ENCODE results near the gene MIEN1.
"Not testable (repeated sequence)": the region's sequence is repeated elsewhere in the genome, so short reads cannot be mapped to it uniquely, and the experiment has no call there.

MIEN1 gene

DNA sequence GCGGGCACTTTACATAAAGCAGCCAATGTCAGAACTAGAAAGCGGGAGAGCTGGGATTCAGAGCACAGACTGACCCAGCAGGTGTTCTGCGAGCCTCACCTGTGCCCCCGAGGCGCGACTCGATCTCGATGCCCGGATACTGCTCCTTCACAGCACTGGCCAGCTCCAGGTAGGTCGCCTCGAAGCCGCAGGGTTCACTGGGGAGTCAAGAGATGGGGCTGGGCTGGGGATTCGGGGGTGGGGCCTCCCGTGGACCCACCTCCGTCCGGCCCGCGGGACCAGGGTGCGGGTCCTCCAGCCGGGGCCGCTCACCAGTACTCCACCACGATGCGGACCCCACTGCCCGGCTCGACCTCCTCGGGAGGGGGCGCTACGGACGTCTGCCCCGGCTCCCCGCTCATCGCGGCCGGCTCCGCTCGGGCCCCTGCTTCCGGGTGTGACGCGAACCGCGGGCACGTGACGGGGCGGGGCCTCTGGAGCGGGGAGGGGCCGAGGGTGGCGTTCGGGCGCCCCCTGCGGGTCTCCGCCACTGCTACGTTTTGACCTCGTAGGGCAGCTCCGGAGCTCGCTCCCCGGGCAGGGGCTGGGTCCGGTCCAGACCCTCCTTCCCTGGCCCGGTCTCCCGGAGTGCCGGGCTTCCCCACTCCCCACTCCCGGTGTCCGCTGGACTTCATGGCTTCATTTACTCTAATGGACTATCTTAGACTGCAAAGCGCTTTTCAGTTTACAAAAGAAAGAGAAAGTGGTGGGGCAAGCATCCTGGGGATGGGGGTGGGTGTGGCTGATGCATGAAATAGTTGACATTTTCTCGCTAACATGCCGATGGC, at the start of gene MIEN1:
TSS of gene MIEN1 (minus strand) at position 438 of the 827 bp plus-strand sequence. CDS start at position 401, 37 bp downstream.
- DNase-seq = peak; percentile 96

- peak; percentile 74 for DNase-seq
Measured at GRCh38 chr17:39777534-39778365, 47.4 kb upstream of the MIEN1 start.

- peak; percentile 53 for DNase-seq
Measured at GRCh38 chr17:39776252-39776651, 45.9 kb upstream of the MIEN1 start.

- DNase-seq = peak; percentile 69
Measured at GRCh38 chr17:39775031-39775430, 44.7 kb upstream of the MIEN1 start.

DNA sequence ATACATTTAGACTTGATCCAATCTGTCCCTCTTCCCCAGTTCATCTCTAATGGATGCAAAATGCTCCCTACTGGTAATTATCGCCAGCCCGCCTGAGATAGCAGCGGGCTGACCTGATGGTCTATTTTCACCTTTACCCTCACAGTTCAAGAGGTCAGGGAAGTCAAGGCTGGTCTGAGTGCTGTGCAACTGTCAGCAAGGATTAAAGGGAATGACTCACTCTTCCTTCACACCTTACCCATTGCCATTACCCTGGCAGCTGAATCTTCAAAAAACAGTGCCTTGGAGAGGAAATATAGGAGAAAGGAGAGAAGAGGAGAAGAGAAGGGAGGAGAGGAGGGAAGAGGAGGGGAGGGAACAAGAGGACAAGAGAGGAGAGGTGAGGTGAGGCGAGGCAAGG, 43.7 kb upstream of the MIEN1 start:
- DNase-seq = peak; percentile 60

DNA sequence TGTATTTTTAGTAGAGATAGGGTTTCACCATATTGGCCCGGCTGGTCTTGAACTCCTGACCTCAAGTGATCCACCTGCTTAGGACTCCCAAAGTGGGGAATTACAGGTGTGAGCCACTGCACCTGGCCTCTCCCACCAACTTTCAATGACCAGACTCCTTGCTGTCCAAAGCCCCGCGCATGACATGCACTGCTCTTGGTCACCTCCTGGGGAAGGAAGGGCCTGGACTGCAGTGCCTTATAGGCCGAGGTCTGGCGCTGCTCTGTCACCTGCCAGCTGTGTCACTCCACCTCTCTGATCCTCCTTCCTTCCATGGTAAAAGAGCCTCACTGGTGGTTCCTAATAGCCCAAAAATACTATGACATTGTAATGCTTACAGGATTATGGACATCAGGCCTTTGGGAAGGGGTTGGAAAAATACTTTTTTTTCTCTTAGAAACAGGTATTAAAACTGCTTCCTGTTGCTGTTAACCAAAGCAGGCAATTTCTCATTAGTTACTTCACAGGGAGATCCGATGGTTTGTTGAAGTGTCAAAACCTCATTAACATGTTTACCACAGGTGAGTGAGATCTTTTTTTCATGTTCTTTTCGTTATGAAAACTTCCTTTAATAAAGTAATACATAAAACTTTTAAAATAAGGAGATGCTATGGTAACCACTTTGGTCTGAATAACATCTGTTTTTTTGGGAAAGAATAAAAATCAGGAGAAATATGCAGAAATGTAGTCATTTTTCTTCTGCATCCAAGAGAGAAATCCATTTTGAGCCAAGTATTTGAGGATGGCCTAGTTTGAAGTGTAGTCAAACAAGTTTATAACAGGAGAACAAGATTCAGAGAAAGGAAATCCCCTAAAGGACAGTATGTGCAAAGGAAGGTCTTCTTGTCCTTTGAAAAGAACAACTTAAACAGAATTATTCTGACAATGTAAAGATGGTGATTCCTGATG, 42.9 kb upstream of the MIEN1 start:
- no peak for DNase-seq

DNA sequence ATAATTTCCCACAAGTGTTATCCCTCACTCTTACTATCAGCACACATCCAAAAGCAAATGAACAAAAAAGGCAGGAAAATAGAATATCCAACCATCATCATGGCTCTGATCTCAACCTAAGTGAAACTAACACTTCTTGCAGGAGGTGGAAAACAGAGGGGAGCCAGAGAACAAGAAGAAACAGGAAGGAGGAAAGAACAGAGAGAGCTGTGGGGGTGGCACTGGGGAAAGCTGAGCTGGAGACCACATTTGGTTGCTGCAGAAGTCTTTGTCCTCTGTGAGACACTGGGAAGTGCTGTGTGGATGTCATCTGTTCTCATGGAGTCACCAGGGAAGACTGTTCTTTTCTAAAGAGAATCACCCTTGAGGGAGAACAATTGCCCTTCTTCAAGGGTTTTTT, 42.1 kb upstream of the MIEN1 start:
- DNase-seq = no peak

DNA sequence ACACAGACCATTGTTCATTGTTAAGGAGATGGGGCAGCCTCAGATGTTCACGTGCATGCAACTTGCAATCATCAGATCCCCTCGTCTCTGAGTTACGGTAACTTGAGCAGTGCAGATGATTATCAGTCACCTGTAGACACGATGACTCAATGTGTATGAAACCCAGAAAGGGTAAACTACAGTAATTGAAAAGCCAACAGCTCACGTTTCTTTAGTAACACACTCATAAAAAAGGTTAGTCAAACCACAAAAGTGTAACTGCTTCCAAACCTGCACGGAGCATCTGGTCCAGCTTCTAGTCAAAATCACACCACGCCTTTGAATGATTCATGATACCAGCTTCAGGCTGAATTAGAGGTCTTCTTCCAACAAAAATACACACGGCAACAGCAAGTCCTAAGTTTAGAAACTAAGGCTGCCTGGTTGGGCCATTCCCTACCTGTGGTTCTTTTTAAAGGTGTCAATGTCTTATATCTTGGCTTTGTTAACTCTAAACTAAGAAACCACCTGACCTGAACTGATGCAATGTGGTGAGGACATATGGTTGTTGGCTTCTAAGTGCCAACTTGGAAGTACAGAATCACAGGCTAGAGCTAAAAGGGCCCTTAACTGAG, 39.7 kb upstream of the MIEN1 start:
- peak; percentile 93 for DNase-seq

DNA sequence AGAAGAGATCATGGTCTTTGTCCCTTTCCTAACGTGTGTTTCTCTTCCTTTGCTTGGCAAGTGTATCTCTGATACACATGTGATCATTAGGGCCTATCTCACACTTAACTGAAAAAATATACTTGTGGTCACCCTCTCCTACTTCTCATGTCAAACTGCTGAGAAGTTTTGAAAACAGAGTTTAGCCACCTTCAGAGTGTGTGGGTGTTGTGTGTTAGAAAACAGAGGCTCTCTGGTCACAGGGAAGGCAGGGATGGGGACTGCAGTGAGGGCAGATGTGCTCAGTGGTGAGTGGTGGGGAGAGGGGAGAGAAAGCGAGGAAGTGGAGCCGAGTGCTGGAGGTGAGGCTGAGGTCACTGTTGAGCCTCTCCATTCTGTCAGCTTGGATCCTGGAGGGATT, 36.8 kb upstream of the MIEN1 start:
- DNase-seq = peak; percentile 46

- DNase-seq = no peak
Measured at GRCh38 chr17:39765766-39766165, 35.4 kb upstream of the MIEN1 start.

DNA sequence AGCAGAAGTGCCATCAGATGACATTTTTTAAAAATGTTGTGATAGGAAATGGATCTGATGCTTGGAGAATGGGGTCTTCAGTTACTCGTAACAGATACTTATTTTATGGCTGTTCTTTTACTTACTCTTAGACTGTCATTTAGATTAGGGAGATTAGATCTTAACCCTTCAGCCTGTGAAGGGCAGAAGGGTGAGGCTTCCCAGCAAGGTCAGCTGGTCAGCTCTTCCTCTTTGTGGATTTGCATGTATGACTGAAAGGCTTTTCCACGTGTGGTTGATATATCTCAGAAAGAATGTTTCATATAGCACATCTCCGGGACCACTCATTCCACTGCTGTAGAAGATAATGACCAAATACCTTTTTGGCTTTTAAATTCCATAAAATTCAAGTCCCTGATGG, 34.8 kb upstream of the MIEN1 start:
- DNase-seq = no peak

DNA sequence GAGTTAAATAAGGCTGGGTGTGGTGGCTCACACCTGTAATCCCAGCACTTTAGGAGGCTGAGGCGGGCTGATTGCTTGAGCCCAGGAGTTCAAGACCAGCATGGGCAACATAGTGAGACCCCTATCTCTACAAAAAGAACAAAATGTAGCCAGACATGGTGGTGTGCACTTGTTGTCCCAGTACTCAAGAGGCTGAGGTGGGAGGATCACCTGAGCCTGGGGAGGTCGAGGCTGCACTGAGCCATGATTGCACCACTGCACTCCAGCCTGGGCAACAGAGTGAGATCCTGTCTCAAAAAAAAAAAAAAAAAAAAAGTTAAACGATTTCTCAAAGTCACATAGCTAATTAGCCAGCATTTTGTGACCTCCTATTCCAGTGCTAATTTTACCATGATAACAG, 33.8 kb upstream of the MIEN1 start:
- DNase-seq = not testable (repeated sequence)

- no peak for DNase-seq
Measured at GRCh38 chr17:39763051-39763820, 32.9 kb upstream of the MIEN1 start.

DNA sequence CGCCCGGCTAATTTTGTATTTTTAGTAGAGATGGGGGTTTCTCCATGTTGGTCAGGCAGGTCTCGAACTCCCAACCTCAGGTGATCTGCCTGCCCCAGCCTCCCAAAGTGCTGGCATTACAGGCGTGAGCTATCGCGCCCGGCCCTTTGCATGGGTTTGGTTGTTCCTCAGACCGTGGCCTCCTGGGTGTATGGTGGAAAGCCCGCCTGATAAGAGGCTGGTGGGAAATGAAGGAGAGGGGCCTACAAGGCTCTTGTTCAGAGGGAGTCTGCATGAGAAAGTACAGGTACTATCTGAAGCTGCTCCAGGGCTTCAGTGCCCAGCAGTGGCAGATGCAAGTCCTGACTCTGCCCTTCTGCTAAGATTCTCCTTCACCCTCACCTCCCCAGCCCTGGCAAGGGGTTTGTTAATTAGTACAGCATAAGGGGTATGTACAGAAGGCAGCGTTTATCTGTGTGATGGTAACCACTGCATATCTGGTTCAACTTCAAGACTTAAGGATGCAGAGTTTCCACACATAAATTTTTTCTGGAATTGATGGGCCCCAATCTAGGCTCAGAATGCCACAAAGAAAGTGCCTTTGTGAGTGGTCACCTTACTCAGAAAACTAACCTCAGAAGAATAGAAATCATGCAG, 31.6 kb upstream of the MIEN1 start:
- DNase-seq = no peak

DNA sequence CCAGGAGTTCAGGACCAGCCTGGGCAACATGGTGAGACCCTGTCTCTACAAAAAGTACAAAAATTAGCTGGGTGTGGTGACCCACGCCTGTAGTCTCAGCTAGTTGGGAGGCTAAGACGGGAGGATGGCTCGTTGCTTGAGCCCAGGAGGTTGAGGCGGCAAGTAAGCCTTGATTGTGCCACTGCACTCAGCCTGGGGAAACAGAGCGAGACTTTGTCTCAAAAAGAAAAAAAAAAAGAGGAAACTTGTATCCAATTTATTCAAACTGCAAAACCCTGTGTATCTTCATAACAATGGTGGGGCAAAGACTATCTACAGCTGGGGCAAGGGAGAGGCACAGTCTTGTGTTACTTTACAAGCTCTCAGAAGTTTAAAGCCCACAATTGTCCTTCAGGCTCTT, 28.9 kb upstream of the MIEN1 start:
- no peak for DNase-seq

- DNase-seq = peak; percentile 85
Measured at GRCh38 chr17:39757931-39758873, 27.9 kb upstream of the MIEN1 start.

DNA sequence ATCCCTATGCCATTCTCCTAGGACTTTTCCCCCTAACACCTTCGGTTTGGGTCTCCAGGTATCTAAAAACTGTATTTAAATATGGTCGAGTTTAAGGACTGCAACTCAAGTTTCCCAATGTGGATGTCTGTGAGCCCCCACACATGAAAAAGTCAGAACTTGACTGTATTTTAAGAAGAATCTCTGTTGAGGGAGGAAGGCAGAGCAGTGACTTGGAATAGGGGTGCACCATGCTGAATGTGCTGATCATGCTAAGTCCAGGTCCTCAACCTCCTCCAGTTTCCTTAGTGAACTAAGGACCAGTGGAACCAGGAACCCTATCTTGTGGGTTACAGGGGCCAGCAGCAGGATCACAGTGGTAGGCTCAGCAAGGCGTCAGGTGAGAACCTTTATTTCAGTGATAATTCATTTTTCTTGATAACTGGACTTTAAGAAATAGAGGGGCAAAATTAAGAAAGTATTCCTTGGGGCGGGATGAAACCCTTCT, 26.9 kb upstream of the MIEN1 start:
- no peak for DNase-seq

DNA sequence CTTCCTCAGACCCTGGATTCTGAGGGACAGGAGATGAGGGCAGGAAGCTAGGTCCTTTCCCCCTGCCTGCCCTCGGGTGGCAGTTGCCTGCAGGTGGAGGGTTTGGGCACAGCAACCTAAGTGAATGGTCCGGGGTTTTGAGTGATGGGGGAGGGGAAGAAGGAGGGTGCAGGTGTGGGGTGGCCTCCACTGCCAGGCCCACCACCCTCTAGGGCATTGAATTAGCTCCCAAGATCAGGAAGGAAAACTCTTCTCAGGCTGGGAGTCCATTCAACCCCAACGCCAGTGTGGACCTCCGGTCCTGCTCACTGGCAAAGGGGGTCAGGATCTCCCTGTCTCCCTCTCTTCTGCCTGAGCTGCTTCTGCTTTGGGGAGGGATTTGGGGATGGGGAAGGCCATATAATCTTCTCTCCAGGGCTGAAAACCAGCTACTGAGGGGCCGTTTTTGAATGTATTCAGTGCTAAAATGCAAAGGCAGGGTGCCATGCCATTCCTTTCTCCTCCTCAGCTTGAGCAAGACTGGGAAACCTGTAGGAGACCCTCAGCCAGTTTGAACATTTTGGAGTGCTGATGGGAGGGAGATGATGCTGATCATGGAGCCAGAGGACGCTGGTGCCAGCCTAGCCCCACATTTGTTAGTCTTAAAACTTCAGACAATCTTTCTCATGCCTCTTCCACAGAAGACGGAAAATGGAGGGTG, 26.2 kb upstream of the MIEN1 start:
- DNase-seq = no peak
